Kidney tubule cell (primary cell): Measurements from ENCODE around the gene CXXC5.

Source experiments
- DNase-seq: peaks from one replicate; pipeline ENCODE4 v3.0.0-alpha.2; 2018; ENCODE audit warnings: low spot score

Gene CXXC5

GRCh38 chr5:139680368-139681111 is 32.4 kb downstream of the CXXC5 start:
- DNase-seq: no peak

- no peak for DNase-seq
Measured at GRCh38 chr5:139681112-139681458, 32.9 kb downstream of the CXXC5 start.

- no peak for DNase-seq
Measured at GRCh38 chr5:139681466-139681865, 33.3 kb downstream of the CXXC5 start.

- no peak for DNase-seq
Measured at GRCh38 chr5:139682016-139682975, 34.1 kb downstream of the CXXC5 start.

GRCh38 chr5:139683295-139684271 is 35.4 kb downstream of the CXXC5 start:
- DNase-seq: no peak

GRCh38 chr5:139684350-139684880 is 36.3 kb downstream of the CXXC5 start:
- no peak for DNase-seq

- DNase-seq: no peak
Measured at GRCh38 chr5:139684881-139685749, 37.0 kb downstream of the CXXC5 start.

- no peak for DNase-seq
Measured at GRCh38 chr5:139685886-139686285, 37.7 kb downstream of the CXXC5 start.

GRCh38 chr5:139686356-139686705 is 38.2 kb downstream of the CXXC5 start:
- DNase-seq: no peak

GRCh38 chr5:139686706-139687441 is 38.7 kb downstream of the CXXC5 start:
- no peak for DNase-seq

- DNase-seq: no peak
Measured at GRCh38 chr5:139687656-139688055, 39.5 kb downstream of the CXXC5 start.

GRCh38 chr5:139688088-139688702 is 40.0 kb downstream of the CXXC5 start:
- no peak for DNase-seq

GRCh38 chr5:139688751-139689372 is 40.7 kb downstream of the CXXC5 start:
- DNase-seq: peak; percentile 21

- DNase-seq: peak; percentile 47
Measured at GRCh38 chr5:139689631-139690063, 41.5 kb downstream of the CXXC5 start.

- DNase-seq: peak; percentile 75
Measured at GRCh38 chr5:139690064-139690802, 42.1 kb downstream of the CXXC5 start.

- no peak for DNase-seq
Measured at GRCh38 chr5:139690803-139691629, 42.9 kb downstream of the CXXC5 start.

- DNase-seq: no peak
Measured at GRCh38 chr5:139692148-139692547, 44.0 kb downstream of the CXXC5 start.
